ENCODE measurements around the gene KCNMB4. TPM values are rescaled to one million over a fixed set of nuclear protein-coding genes. Genes with fewer than 3 reads are reported as not detected.

The KCNMB4 gene
- total and polyA plus RNA-seq, 4 donors: 0.46 to 1.3 (median 0.65) TPM

GRCh38 chr12:70417121-70417520 lies 51.0 kb downstream of the KCNMB4 start:
- Histone ChIP-seq H3K27me3 (ENCODE audit: control insufficient read depth in 4 of 4, insufficient read depth in 4 of 4, low read length in 3 of 4) (no peaks in the 10 kb centered on the region), H3K4me1 (ENCODE audit: control insufficient read depth in 4 of 4, insufficient read depth in 4 of 4, low read length in 3 of 4) (no peaks in the 10 kb centered on the region), H3K27ac (ENCODE audit: low read depth in 1 of 2, low read length in 2 of 2) (no peak overlapping the region), H3K9ac (ENCODE audit: low read depth in 1 of 2, low read length in 2 of 2) (no peak overlapping the region), H3K36me3 (ENCODE audit: control insufficient read depth in 4 of 4, insufficient read depth in 3 of 4, low read depth in 1 of 4, low read length in 3 of 4) (no peaks in the 10 kb centered on the region), H3K9me3 (ENCODE audit: control insufficient read depth in 4 of 4, low read length in 3 of 4) (no peaks in the 10 kb centered on the region), H3K4me3 (ENCODE audit: low read depth in 1 of 3, low read length in 3 of 3) (no peak overlapping the region)
- TF ChIP-seq NR2F2 (IDR thresholded peaks at IDR 0.05) (no peak), RXRA (IDR thresholded peaks at IDR 0.05) (no peak), EGR1 (IDR thresholded peaks at IDR 0.05; ENCODE audit: low read depth in 2 of 2) (no peak), MAX (IDR thresholded peaks at IDR 0.05) (no peak), JUND (IDR thresholded peaks at IDR 0.05) (no peak), YY1 (IDR thresholded peaks at IDR 0.05) (no peak), RAD21 (IDR thresholded peaks at IDR 0.05) (no peak), FOXA2 (IDR thresholded peaks at IDR 0.05) (no peak), SP1 (IDR thresholded peaks at IDR 0.05) (no peak)
- 91% methylated on average over 3 of the region's 3 CpGs for WGBS
- no peak for DNase-seq (ENCODE audit: low spot score)

DNA sequence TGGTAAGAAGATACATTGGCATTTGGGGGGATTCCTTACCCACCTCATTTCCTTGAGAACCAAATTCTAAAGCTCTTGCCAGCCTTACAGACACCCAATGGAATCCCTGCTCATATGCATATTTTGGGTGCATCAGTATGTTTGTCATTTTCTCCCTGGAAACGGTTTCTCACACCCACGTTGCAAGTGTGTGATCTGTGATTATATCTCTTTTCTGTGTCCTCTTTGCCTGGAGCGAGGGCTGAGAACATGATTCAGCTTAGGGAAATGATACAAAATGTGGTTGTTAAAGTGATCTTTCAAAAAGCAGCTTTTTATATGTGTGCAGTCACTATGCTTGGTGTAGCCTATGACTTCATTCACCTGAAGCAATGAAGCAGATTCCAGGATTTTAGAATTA lies 52.0 kb downstream of the KCNMB4 start:
- H3K4me3 ChIP-seq (ENCODE audit: low read depth in 1 of 3, low read length in 3 of 3): no peak overlapping the region
- no peaks in the 10 kb centered on the region for H3K36me3 ChIP-seq (ENCODE audit: control insufficient read depth in 4 of 4, insufficient read depth in 3 of 4, low read depth in 1 of 4, low read length in 3 of 4)
- TF ChIP-seq RAD21 (IDR thresholded peaks at IDR 0.05) (no peak), HNF4G (IDR thresholded peaks at IDR 0.05) (no peak), EGR1 (IDR thresholded peaks at IDR 0.05; ENCODE audit: low read depth in 2 of 2) (no peak), NR2F2 (IDR thresholded peaks at IDR 0.05) (no peak), HNF4A (conservative IDR thresholded peaks at IDR 0.05) (no peak)
- H3K27ac ChIP-seq (ENCODE audit: low read depth in 1 of 2, low read length in 2 of 2): no peak overlapping the region
- DNase-seq (ENCODE audit: low spot score): no peak
- no peaks in the 10 kb centered on the region for H3K9me3 ChIP-seq (ENCODE audit: control insufficient read depth in 4 of 4, low read length in 3 of 4)
- no peak overlapping the region for H3K9ac ChIP-seq (ENCODE audit: low read depth in 1 of 2, low read length in 2 of 2)
- H3K4me1 ChIP-seq (ENCODE audit: control insufficient read depth in 4 of 4, insufficient read depth in 4 of 4, low read length in 3 of 4): no peaks in the 10 kb centered on the region
- H3K27me3 ChIP-seq (ENCODE audit: control insufficient read depth in 4 of 4, insufficient read depth in 4 of 4, low read length in 3 of 4): no peaks in the 10 kb centered on the region
- 90% methylated on average over 3 of the region's 3 CpGs for WGBS

GRCh38 chr12:70422631-70423030 lies 56.5 kb downstream of the KCNMB4 start:
- Histone ChIP-seq H3K27ac (ENCODE audit: low read depth in 1 of 2, low read length in 2 of 2) (no peak overlapping the region), H3K4me3 (ENCODE audit: low read depth in 1 of 3, low read length in 3 of 3) (no peak overlapping the region), H3K36me3 (ENCODE audit: control insufficient read depth in 4 of 4, insufficient read depth in 3 of 4, low read depth in 1 of 4, low read length in 3 of 4) (no peaks in the 10 kb centered on the region), H3K27me3 (ENCODE audit: control insufficient read depth in 4 of 4, insufficient read depth in 4 of 4, low read length in 3 of 4) (no peaks in the 10 kb centered on the region), H3K9ac (ENCODE audit: low read depth in 1 of 2, low read length in 2 of 2) (no peak overlapping the region), H3K9me3 (ENCODE audit: control insufficient read depth in 4 of 4, low read length in 3 of 4) (no peaks in the 10 kb centered on the region), H3K4me1 (ENCODE audit: control insufficient read depth in 4 of 4, insufficient read depth in 4 of 4, low read length in 3 of 4) (no peaks in the 10 kb centered on the region)
- WGBS: 91% methylated on average over 8 of the region's 8 CpGs
- no peak for DNase-seq (ENCODE audit: low spot score)
- TF ChIP-seq RXRA (IDR thresholded peaks at IDR 0.05) (no peak), HNF4A (conservative IDR thresholded peaks at IDR 0.05) (no peak), YY1 (IDR thresholded peaks at IDR 0.05) (no peak), FOXA2 (IDR thresholded peaks at IDR 0.05) (no peak), NR2F2 (IDR thresholded peaks at IDR 0.05) (no peak), GABPA (IDR thresholded peaks at IDR 0.05 in 1 of 2, conservative IDR thresholded peaks at IDR 0.05 in 1 of 2) (no peak), MAX (IDR thresholded peaks at IDR 0.05) (no peak), HNF4G (IDR thresholded peaks at IDR 0.05) (no peak), EGR1 (IDR thresholded peaks at IDR 0.05; ENCODE audit: low read depth in 2 of 2) (no peak), RAD21 (IDR thresholded peaks at IDR 0.05) (no peak), TAF1 (conservative IDR thresholded peaks at IDR 0.05) (no peak)
- TF ChIP-seq, protein P1, sequence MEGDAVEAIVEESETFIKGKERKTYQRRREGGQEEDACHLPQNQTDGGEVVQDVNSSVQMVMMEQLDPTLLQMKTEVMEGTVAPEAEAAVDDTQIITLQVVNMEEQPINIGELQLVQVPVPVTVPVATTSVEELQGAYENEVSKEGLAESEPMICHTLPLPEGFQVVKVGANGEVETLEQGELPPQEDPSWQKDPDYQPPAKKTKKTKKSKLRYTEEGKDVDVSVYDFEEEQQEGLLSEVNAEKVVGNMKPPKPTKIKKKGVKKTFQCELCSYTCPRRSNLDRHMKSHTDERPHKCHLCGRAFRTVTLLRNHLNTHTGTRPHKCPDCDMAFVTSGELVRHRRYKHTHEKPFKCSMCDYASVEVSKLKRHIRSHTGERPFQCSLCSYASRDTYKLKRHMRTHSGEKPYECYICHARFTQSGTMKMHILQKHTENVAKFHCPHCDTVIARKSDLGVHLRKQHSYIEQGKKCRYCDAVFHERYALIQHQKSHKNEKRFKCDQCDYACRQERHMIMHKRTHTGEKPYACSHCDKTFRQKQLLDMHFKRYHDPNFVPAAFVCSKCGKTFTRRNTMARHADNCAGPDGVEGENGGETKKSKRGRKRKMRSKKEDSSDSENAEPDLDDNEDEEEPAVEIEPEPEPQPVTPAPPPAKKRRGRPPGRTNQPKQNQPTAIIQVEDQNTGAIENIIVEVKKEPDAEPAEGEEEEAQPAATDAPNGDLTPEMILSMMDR (IDR thresholded peaks at IDR 0.05; ENCODE audit: low read depth, low read length, missing input control): no peak
- TF ChIP-seq, protein P2, sequence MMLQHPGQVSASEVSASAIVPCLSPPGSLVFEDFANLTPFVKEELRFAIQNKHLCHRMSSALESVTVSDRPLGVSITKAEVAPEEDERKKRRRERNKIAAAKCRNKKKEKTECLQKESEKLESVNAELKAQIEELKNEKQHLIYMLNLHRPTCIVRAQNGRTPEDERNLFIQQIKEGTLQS (IDR thresholded peaks at IDR 0.05): no peak
- TF ChIP-seq, protein P3, sequence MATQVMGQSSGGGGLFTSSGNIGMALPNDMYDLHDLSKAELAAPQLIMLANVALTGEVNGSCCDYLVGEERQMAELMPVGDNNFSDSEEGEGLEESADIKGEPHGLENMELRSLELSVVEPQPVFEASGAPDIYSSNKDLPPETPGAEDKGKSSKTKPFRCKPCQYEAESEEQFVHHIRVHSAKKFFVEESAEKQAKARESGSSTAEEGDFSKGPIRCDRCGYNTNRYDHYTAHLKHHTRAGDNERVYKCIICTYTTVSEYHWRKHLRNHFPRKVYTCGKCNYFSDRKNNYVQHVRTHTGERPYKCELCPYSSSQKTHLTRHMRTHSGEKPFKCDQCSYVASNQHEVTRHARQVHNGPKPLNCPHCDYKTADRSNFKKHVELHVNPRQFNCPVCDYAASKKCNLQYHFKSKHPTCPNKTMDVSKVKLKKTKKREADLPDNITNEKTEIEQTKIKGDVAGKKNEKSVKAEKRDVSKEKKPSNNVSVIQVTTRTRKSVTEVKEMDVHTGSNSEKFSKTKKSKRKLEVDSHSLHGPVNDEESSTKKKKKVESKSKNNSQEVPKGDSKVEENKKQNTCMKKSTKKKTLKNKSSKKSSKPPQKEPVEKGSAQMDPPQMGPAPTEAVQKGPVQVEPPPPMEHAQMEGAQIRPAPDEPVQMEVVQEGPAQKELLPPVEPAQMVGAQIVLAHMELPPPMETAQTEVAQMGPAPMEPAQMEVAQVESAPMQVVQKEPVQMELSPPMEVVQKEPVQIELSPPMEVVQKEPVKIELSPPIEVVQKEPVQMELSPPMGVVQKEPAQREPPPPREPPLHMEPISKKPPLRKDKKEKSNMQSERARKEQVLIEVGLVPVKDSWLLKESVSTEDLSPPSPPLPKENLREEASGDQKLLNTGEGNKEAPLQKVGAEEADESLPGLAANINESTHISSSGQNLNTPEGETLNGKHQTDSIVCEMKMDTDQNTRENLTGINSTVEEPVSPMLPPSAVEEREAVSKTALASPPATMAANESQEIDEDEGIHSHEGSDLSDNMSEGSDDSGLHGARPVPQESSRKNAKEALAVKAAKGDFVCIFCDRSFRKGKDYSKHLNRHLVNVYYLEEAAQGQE (IDR thresholded peaks at IDR 0.05): no peak
